K562 (cell line): ENCODE results near the gene ZNF107. TPM values are rescaled to one million over a fixed set of nuclear protein-coding genes. Genes with fewer than 3 reads are reported as not detected.
A peak's percentile ranks its signal among the peaks of the same experiment; 100 is the strongest.

Experiments used
- ATAC-seq: fragments of 200-7000 bp; cut with Tn5 transposase; 3 replicates; pipeline ENCODE4 v1.9.1; 2020; ENCODE audit warnings: moderate library complexity
- BruUV-seq: library from RNA; stranded (reverse); fragments of 400-500 nt; replicated peaks from 2 replicates; lab custom pipeline; 2021; lab: Mats Ljungman, UMichigan
- CTCF ChIA-PET: fragments of 300-600 bp; formaldehyde crosslinking; extraction: SDS; loops from one replicate; lab custom pipeline; 2021; ENCODE audit warnings: low intra/inter-chr PET ratio; lab: Yijun Ruan, JAX
- POLR2A ChIA-PET: fragments of 300-600, 350-650 bp; sonication (Branson Sonifier 250); formaldehyde crosslinking; extraction: SDS; loops from one replicate; lab custom pipeline; 2021; ENCODE audit warnings: antibody characterized with exemption, inconsistent platforms; lab: Yijun Ruan, JAX
- DNase-seq, 4 experiments: peaks; one replicate each; pipeline versions ENCODE4 v3.0.0 to v3.0.0-alpha.2; 2011 to 2018; ENCODE audit warnings: low spot score in 3 of 4, mixed read lengths in 3 of 4; ENCODE audit errors: extremely low read depth in 1 of 4
- FAIRE-seq: peaks from 2 replicates; lab custom pipeline; 2011; peaks lifted over from hg19 to GRCh38; lab: Jason Lieb, UNC
- H2AFZ ChIP-seq: 2 replicates; pipeline ENCODE4 v1.6.0; 2011; ENCODE audit warnings: low read depth, low read length, control low read depth, inconsistent platforms
- H3K27ac ChIP-seq: fragments of 200-600 bp; 3 replicates; pipeline ENCODE4 v1.8.0; 2011; ENCODE audit warnings: low read depth, mild to moderate bottlenecking, control low read depth, inconsistent platforms, low read length, moderate library complexity, mixed read lengths; ENCODE audit errors: extremely low read depth
- H3K27me3 ChIP-seq, 2 experiments: fragments of 300-600 bp in 1 of 2; 2 replicates in 1 of 2; 3 replicates in 1 of 2; pipeline versions ENCODE4 v1.6.0 to v1.8.0; 2011; ENCODE audit warnings: inconsistent platforms in 2 of 2, low read length in 2 of 2, mild to moderate bottlenecking in 1 of 2, mixed read lengths in 1 of 2, moderate library complexity in 1 of 2; ENCODE audit not compliant: control insufficient read depth in 2 of 2, insufficient read depth in 2 of 2
- H3K36me3 ChIP-seq: fragments of 300-600 bp; 3 replicates; pipeline ENCODE4 v1.8.0; 2011; ENCODE audit warnings: mild to moderate bottlenecking, low read length, inconsistent platforms; ENCODE audit not compliant: control insufficient read depth, insufficient read depth
- H3K4me1 ChIP-seq, 2 experiments: fragments of 200-600 bp in 1 of 2; replicated peaks in 1 of 2; 2 replicates in 1 of 2; 3 replicates in 1 of 2; pipeline versions ENCODE4 v1.5.1 to v1.8.0; 2011; ENCODE audit warnings: inconsistent platforms in 2 of 2, low read length in 2 of 2, mild to moderate bottlenecking in 1 of 2, mixed read lengths in 1 of 2, moderate library complexity in 1 of 2; ENCODE audit not compliant: control insufficient read depth in 2 of 2, insufficient read depth in 2 of 2
- H3K4me2 ChIP-seq: 2 replicates; pipeline ENCODE4 v1.6.1; 2011; ENCODE audit warnings: low read length, control low read depth, inconsistent platforms, mixed read lengths; ENCODE audit not compliant: insufficient read depth
- H3K4me3 ChIP-seq: fragments of 200-600 bp; sonication (generic), shearing (Covaris generic); 2 replicates; pipeline ENCODE4 v1.5.1; 2016; ENCODE audit warnings: control low read depth, inconsistent platforms
- H3K79me2 ChIP-seq: fragments of 200-600 bp; 3 replicates; pipeline ENCODE4 v1.8.0; 2011; ENCODE audit warnings: low read length, inconsistent platforms; ENCODE audit not compliant: control insufficient read depth, insufficient read depth
- H3K9ac ChIP-seq, 2 experiments: 2 replicates each; pipeline versions ENCODE4 v1.6.0 to v1.6.1; 2011; ENCODE audit warnings: low read depth in 2 of 2, low read length in 2 of 2, control low read depth in 1 of 2, inconsistent platforms in 1 of 2, mild to moderate bottlenecking in 1 of 2, mixed read lengths in 1 of 2; ENCODE audit not compliant: insufficient read depth in 1 of 2
- H3K9me1 ChIP-seq: one replicate; pipeline ENCODE4 v1.6.0; 2011; ENCODE audit warnings: inconsistent platforms, mild to moderate bottlenecking, low read length, moderate library complexity; ENCODE audit not compliant: control insufficient read depth, insufficient read depth
- H3K9me3 ChIP-seq: replicated peaks from 2 replicates; pipeline ENCODE4 v1.5.1; 2011; ENCODE audit warnings: low read depth, low read length, inconsistent platforms; ENCODE audit not compliant: control insufficient read depth, insufficient read depth
- H4K20me1 ChIP-seq: replicated peaks from 2 replicates; pipeline ENCODE4 v1.6.1; 2011; ENCODE audit warnings: low read length, inconsistent platforms, mixed read lengths; ENCODE audit not compliant: control insufficient read depth, insufficient read depth
- ATF7 ChIP-seq: fragments of 450-650 bp; IDR thresholded peaks from 2 replicates; pipeline ENCODE4 v1.7.1; 2014; ENCODE audit warnings: mild to moderate bottlenecking, moderate library complexity
- CEBPB ChIP-seq: fragments of 450-650 bp; IDR thresholded peaks from 2 replicates; pipeline ENCODE4 v1.6.1; 2016; ENCODE audit warnings: missing genetic modification characterization, missing compliant biosample characterization
- DPF2 ChIP-seq: fragments of 450-650 bp; IDR thresholded peaks from 2 replicates; pipeline ENCODE4 v1.6.1; 2016
- HLTF ChIP-seq: fragments of 450-650 bp; IDR thresholded peaks from 2 replicates; pipeline ENCODE4 v1.6.1; 2016
- PHF21A ChIP-seq: fragments of 450-650 bp; IDR thresholded peaks from 2 replicates; pipeline ENCODE4 v1.6.1; 2017; ENCODE audit warnings: low read depth, borderline replicate concordance
- RBM34 ChIP-seq: fragments of 200-400 bp; formaldehyde crosslinking; IDR thresholded peaks from 2 replicates; pipeline ENCODE4 v1.6.1; 2018; ENCODE audit warnings: low read length, borderline replicate concordance; ENCODE audit not compliant: insufficient read depth
- RNF2 ChIP-seq: sonication (generic); IDR thresholded peaks from 2 replicates; pipeline ENCODE4 v1.6.1; 2016
- SPI1 ChIP-seq: IDR thresholded peaks from 2 replicates; pipeline ENCODE4 v1.6.1; 2011; ENCODE audit warnings: low read depth, low read length, control low read depth, borderline replicate concordance
- WGBS: fragments of 100-300 bp; shearing (Covaris generic); methylation state at CpG from one replicate; pipeline ENCODE4 v1.1.6; 2016; ENCODE audit warnings: low coverage, mixed read lengths; ENCODE audit not compliant: insufficient coverage; ENCODE audit errors: missing lambda C conversion rate; 5-methylcytosine and 5-hydroxymethylcytosine counted together
- in situ Hi-C: fragments of 300-500 bp; cut with MboI; formaldehyde crosslinking; loops from 4 replicates; pipeline ENCODE4 v1.15.0; 2018; ENCODE audit warnings: inconsistent platforms, mixed read lengths
- intact Hi-C: fragments of 100-400 bp; cut with micrococcal nuclease; formaldehyde crosslinking; loops from 2 replicates; pipeline ENCODE4 v1.14.2; 2022
- polyA plus RNA-seq, 8 experiments: library from polyadenylated mRNA; depleted of rRNA in 4 of 8; stranded (reverse) in 5 of 8; unstranded in 3 of 8; fragments of >200 nt; fragmentation: Nextera tagmentation in 2 of 8; fragmentation: Illumina TruSeq in 1 of 8; extraction: Ambion mirVana in 2 of 8; extraction: Trizol in 1 of 8; gene quantifications; 2 replicates each; pipeline versions ENCODE4 v1.2.1 to v1.2.3, GENCODE V29; 2011 to 2014; ENCODE audit warnings: inconsistent platforms in 1 of 8, missing spikeins in 1 of 8
- total RNA-seq, 7 experiments: library from RNA; depleted of rRNA in 6 of 7; stranded (reverse); fragments of >200 nt in 6 of 7; fragmentation: Illumina TruSeq in 2 of 7; extraction: Trizol in 2 of 7; gene quantifications; 2 replicates each; pipeline versions ENCODE4 v1.2.1 to v1.2.3, GENCODE V29; 2011 to 2021; ENCODE audit warnings: low replicate concordance in 1 of 7
- TF ChIP-seq, protein P1 (sequence below), 2 experiments: fragments of 450-650 bp in 1 of 2; sonication (generic) in 1 of 2; formaldehyde crosslinking in 1 of 2; IDR thresholded peaks; 2 replicates each; pipeline versions ENCODE4 v1.7.1 to v1.9.0; 2016 to 2022; ENCODE audit warnings: inconsistent platforms in 1 of 2, mild to moderate bottlenecking in 1 of 2, missing genetic modification reagents in 1 of 2

Gene ZNF107
- total and polyA plus RNA-seq, 9 of the 15 experiments (the other 6 are each of a cell fraction or from before 2014, with no cell fraction given), result 2.4 to 14.2 (median 7.9) TPM

DNA sequence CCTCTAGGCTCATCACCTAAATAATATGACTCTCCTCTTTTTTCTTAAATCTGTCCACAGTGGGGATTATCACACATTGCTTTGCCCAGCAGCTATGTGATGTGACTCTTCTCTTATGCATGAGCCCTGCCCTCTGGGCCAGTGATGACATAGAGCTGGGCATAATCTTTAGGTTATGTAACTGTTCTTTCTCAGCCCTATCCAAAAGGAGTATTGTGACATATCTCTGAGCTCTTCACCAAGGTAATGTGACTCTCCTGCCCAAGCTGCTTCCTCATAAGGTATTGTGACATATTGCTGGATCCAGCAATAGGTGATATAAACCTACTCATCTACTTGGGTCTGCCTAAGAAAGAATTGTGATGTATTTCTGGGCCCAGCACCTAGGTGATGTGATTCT, 37.7 kb upstream of the ZNF107 start:
- BruUV-seq, result no TSS peak
- DNase-seq (no peak), FAIRE-seq (no peak), ATAC-seq (no peak)
- H3K9ac ChIP-seq, result no peak overlapping the region
- H3K4me1 ChIP-seq, result no peaks in the 10 kb centered on the region
- no peak overlapping the region for H3K4me2 ChIP-seq
- H3K9me3 ChIP-seq, result no peaks in the 10 kb centered on the region
- H4K20me1 ChIP-seq, result no peaks in the 10 kb centered on the region
- no peaks in the 10 kb centered on the region for H3K27me3 ChIP-seq
- in situ Hi-C loops, result loop anchor here (25.0 kb wide), 1 partner anchor 684 kb away; no protein-coding TSS in a partner anchor
- no peaks in the 10 kb centered on the region for H3K79me2 ChIP-seq
- no peak overlapping the region for H3K4me3 ChIP-seq
- no peaks in the 10 kb centered on the region for H3K9me1 ChIP-seq
- TF ChIP-seq ATF7 (no peak), CEBPB (peak; percentile 33; the same call in 1 of the 2 replicates)
- intact Hi-C loops, result loop anchor here (5.0 to 10.0 kb wide), 3 partner anchors 321 to 677 kb away; no protein-coding TSS in a partner anchor
- H3K36me3 ChIP-seq, result no peaks in the 10 kb centered on the region
- H3K27ac ChIP-seq, result no peak overlapping the region
- CTCF ChIA-PET, result no interaction called here
- no peak overlapping the region for H2AFZ ChIP-seq
- POLR2A ChIA-PET, result no interaction called here

GRCh38 chr7:64628721-64629120, 37.2 kb upstream of the ZNF107 start:
- no peaks in the 10 kb centered on the region for H3K36me3 ChIP-seq
- POLR2A ChIA-PET, result no interaction called here
- no peaks in the 10 kb centered on the region for H3K27me3 ChIP-seq
- BruUV-seq, result no TSS peak
- no peaks in the 10 kb centered on the region for H4K20me1 ChIP-seq
- DNase-seq, result no peak
- intact Hi-C loops, result loop anchor here (5.0 to 10.0 kb wide), 3 partner anchors 321 to 676 kb away; no protein-coding TSS in a partner anchor
- no peaks in the 10 kb centered on the region for H3K4me1 ChIP-seq
- H3K4me2 ChIP-seq, result no peak overlapping the region
- H3K4me3 ChIP-seq, result no peak overlapping the region
- no peaks in the 10 kb centered on the region for H3K9me3 ChIP-seq
- CTCF ChIA-PET, result no interaction called here
- no peaks in the 10 kb centered on the region for H3K79me2 ChIP-seq
- no peak overlapping the region for H3K9ac ChIP-seq
- in situ Hi-C loops, result loop anchor here (25.0 kb wide), 1 partner anchor 684 kb away; no protein-coding TSS in a partner anchor
- no peaks in the 10 kb centered on the region for H3K9me1 ChIP-seq
- H2AFZ ChIP-seq, result no peak overlapping the region
- no peak for FAIRE-seq
- no peak for ATAC-seq
- H3K27ac ChIP-seq, result no peak overlapping the region
- WGBS, result 1% methylated on average over 3 of the region's 3 CpGs
- no peak for TF ChIP-seq HLTF
- no peak for TF ChIP-seq RBM34
- no peak for TF ChIP-seq PHF21A
- TF ChIP-seq RNF2, result no peak
- no peak for TF ChIP-seq DPF2
- TF ChIP-seq, protein P1, sequence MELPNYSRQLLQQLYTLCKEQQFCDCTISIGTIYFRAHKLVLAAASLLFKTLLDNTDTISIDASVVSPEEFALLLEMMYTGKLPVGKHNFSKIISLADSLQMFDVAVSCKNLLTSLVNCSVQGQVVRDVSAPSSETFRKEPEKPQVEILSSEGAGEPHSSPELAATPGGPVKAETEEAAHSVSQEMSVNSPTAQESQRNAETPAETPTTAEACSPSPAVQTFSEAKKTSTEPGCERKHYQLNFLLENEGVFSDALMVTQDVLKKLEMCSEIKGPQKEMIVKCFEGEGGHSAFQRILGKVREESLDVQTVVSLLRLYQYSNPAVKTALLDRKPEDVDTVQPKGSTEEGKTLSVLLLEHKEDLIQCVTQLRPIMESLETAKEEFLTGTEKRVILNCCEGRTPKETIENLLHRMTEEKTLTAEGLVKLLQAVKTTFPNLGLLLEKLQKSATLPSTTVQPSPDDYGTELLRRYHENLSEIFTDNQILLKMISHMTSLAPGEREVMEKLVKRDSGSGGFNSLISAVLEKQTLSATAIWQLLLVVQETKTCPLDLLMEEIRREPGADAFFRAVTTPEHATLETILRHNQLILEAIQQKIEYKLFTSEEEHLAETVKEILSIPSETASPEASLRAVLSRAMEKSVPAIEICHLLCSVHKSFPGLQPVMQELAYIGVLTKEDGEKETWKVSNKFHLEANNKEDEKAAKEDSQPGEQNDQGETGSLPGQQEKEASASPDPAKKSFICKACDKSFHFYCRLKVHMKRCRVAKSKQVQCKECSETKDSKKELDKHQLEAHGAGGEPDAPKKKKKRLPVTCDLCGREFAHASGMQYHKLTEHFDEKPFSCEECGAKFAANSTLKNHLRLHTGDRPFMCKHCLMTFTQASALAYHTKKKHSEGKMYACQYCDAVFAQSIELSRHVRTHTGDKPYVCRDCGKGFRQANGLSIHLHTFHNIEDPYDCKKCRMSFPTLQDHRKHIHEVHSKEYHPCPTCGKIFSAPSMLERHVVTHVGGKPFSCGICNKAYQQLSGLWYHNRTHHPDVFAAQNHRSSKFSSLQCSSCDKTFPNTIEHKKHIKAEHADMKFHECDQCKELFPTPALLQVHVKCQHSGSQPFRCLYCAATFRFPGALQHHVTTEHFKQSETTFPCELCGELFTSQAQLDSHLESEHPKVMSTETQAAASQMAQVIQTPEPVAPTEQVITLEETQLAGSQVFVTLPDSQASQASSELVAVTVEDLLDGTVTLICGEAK (IDR thresholded peaks at IDR 0.05), result no peak
- TF ChIP-seq, protein P1 (CRISPR knock-in tag; IDR thresholded peaks at IDR 0.05), result no peak
- TF ChIP-seq SPI1, result no peak
